ENCODE measurements around the gene SMCO2. TPM values are rescaled to one million over a fixed set of nuclear protein-coding genes. Genes with fewer than 3 reads are reported as not detected.

SMCO2 gene
- total and polyA plus RNA-seq, 10 of the 15 experiments (the other 5 are each of a cell fraction or from before 2014, with no cell fraction given) = 0.11 to 2.3 (median 0.67) TPM

DNA sequence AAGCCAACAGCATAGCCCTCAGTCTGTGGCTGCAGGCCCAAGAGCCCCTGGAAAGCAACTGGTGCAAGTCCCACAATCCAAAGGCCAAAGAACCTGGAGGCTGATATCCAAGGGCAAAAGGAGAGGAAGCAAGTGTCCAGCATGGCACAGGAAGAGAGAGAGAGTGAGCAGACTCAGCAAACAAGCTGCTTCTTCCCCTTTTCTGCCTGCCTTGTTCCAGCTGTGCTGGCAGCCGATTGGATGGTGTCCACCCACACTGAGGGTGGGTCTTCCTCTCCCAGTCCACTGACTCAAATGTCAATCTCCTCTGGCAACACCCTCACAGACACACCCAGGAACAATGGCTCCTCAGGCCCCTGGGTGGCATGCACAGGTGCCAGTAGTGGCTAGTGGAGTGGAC, 33.5 kb downstream of the SMCO2 start (continued):
- TF ChIP-seq ZBTB11 (CRISPR knock-in tag; IDR thresholded peaks at IDR 0.05) = no peak
- no peak for TF ChIP-seq CBFB (IDR thresholded peaks at IDR 0.05; ENCODE audit: low read depth)
- no peak for TF ChIP-seq KAT2A (conservative IDR thresholded peaks at IDR 0.05; ENCODE audit: control insufficient read depth, low read depth, low read length)
- TF ChIP-seq, protein P1, sequence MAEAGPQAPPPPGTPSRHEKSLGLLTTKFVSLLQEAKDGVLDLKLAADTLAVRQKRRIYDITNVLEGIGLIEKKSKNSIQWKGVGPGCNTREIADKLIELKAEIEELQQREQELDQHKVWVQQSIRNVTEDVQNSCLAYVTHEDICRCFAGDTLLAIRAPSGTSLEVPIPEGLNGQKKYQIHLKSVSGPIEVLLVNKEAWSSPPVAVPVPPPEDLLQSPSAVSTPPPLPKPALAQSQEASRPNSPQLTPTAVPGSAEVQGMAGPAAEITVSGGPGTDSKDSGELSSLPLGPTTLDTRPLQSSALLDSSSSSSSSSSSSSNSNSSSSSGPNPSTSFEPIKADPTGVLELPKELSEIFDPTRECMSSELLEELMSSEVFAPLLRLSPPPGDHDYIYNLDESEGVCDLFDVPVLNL (IDR thresholded peaks at IDR 0.05; ENCODE audit: low read depth, low read length) = no peak
- no peak for TF ChIP-seq RFX5 (IDR thresholded peaks at IDR 0.05; ENCODE audit: low read depth, low read length)
- no peak for TF ChIP-seq HDGF (IDR thresholded peaks at IDR 0.05)
- no peak for TF ChIP-seq BHLHE40 (IDR thresholded peaks at IDR 0.05; ENCODE audit: borderline replicate concordance in 1 of 2, low read depth in 2 of 2, low read length in 1 of 2)
- no peak for TF ChIP-seq KLF5 (IDR thresholded peaks at IDR 0.05; ENCODE audit: partially characterized antibody)
- TF ChIP-seq ZBTB4 (CRISPR knock-in tag; IDR thresholded peaks at IDR 0.05) = no peak
- TF ChIP-seq ZNF384 (IDR thresholded peaks at IDR 0.05; ENCODE audit: borderline replicate concordance, low read depth, low read length) = no peak

Measured in GM12878 (cell line).